Subcutaneous abdominal adipose tissue (tissue), 5 donors: ENCODE data around the gene SBNO2.

Experiments used
- H3K27ac ChIP-seq: one replicate; pipeline ENCODE4 v1.7.0; 2013; ENCODE audit warnings: low read depth, mild to moderate bottlenecking, inconsistent platforms, low read length, moderate library complexity
- H3K27me3 ChIP-seq, 5 donors: one replicate each; pipeline ENCODE4 v1.7.0; 2013; ENCODE audit warnings: low read length in 5 of 5, inconsistent platforms in 1 of 5; ENCODE audit not compliant: control insufficient read depth in 5 of 5, insufficient read depth in 4 of 5
- H3K36me3 ChIP-seq, 5 donors: one replicate each; pipeline ENCODE4 v1.7.0; 2013; ENCODE audit warnings: low read length in 5 of 5; ENCODE audit not compliant: control insufficient read depth in 5 of 5, insufficient read depth in 5 of 5
- H3K4me1 ChIP-seq, 5 donors: one replicate each; pipeline ENCODE4 v1.7.0; 2013; ENCODE audit warnings: low read length in 5 of 5, mild to moderate bottlenecking in 3 of 5, moderate library complexity in 1 of 5; ENCODE audit not compliant: control insufficient read depth in 5 of 5, insufficient read depth in 5 of 5
- H3K4me3 ChIP-seq, 5 donors: one replicate each; pipeline ENCODE4 v1.7.0; 2013; ENCODE audit warnings: low read length in 5 of 5, low read depth in 1 of 5
- H3K9ac ChIP-seq, 5 donors: one replicate each; pipeline ENCODE4 v1.7.0; 2013; ENCODE audit warnings: low read length in 5 of 5, mild to moderate bottlenecking in 4 of 5, moderate library complexity in 3 of 5
- H3K9me3 ChIP-seq, 5 donors: one replicate each; pipeline ENCODE4 v1.7.0; 2013; ENCODE audit warnings: low read length in 5 of 5; ENCODE audit not compliant: control insufficient read depth in 5 of 5
- donor health status: healthy.
- donor health status: healthy.
- donor health status: healthy.
- donor health status: healthy.
- donor health status: healthy.

The SBNO2 gene

DNA sequence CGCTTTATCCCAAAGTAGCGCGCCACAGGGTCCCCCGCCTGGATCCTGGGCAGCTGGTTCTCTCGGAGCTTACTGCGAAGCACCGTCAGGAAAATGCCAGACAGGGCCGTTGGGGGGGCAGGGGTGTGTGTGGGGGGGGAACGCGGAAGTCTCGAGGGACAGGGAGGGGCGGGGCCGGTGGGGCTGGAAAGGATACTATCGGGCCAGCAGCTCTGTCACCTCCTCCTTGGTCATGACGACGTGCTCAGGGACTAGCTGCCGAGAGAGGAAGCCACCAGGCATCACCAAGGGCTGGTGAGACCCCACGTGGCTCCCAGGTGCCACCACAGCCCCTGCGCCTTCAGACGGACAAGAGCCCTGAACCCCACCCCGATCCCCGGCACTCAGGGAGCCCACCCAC lies 84.2 kb downstream of the SBNO2 start:
- H3K27ac ChIP-seq: no peak overlapping the region
- no peak overlapping the region for H3K9ac ChIP-seq
- H3K36me3 ChIP-seq: peaks cover 0 to 68% (median 58%) of the 10 kb centered on the region in 5 donors
- H3K4me1 ChIP-seq: peaks cover 6 to 66% (median 48%) of the 10 kb centered on the region in 5 donors
- no peaks in the 10 kb centered on the region for H3K9me3 ChIP-seq
- H3K4me3 ChIP-seq: no peak overlapping the region
- no peaks in the 10 kb centered on the region for H3K27me3 ChIP-seq

DNA sequence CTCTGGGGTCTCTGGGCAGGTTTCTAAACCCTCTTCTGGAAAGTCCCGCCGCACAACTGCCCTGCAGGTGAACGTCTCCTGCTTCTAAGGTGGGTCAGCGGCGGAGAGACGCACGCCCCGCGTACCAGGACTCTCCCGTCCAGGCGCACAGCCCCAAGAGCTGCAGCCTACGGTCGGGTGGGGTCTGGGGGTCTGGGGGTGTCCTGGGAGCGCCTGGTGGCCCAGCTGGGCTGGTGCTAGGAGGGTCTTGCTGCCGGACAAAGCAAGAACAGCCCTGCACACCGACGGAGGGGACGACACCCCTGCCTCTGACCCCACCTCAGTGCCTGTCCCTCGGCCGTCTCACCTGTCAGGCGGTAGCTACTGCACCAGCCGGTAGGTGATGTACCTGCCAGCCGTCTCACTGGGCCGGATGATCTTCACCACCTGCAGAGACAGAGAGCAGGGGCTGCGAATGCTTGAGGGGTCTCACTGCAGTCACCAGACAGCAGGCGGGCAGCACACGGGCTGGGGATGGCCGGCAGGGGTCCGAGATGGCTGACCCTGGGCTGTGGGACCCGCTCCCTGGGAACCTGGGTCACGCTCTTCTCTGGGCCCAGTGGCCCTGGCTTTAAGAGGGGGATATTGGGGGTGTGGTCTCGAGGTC lies 84.8 kb downstream of the SBNO2 start:
- Histone ChIP-seq H3K36me3 (peaks cover 0 to 73% (median 60%) of the 10 kb centered on the region in 5 donors), H3K4me1 (peaks cover 6 to 64% (median 43%) of the 10 kb centered on the region in 5 donors), H3K27ac (peak overlapping the region; percentile 82)

DNA sequence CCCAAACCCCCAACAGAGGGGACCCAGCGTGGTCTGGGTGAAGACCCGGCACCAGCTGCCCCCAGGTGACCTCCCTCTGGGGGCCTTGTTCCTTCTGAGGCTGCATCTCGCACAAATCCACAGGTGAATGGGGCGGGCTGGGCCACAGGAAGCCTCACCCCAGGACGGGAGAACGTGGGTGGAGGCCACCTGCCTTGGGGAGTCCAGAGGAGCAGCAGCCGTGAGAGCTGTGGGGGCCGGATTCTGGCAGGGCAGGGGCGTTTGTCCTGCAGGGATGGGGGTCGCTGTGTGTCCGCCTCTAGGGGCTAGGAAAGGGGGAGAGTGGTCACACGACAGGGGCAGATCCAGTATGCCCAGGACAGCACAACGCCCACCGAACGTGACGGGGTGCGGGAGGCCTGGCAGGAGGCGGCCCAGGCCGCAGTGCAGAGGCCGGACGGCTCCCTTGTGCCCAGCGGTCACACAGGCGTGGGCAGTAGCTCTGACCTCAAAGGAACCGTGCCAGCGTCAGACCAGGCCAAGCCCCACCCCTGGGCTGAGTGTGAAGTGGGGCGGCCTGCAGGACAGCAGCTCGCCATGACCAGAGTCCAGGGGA lies 85.6 kb downstream of the SBNO2 start:
- Histone ChIP-seq H3K27me3 (no peaks in the 10 kb centered on the region), H3K4me3 (no peak overlapping the region), H3K9me3 (no peaks in the 10 kb centered on the region), H3K9ac (peak overlapping the region in 2 of 5 donors; percentile 30 to 43), H3K4me1 (peaks cover 3 to 58% (median 38%) of the 10 kb centered on the region in 5 donors), H3K36me3 (peaks cover 0 to 76% (median 59%) of the 10 kb centered on the region in 5 donors), H3K27ac (peak overlapping the region; percentile 82)

More for the DNA sequence above, 84.8 kb downstream of the SBNO2 start:
- H3K9ac ChIP-seq: peak overlapping the region in 1 of 5 donors; percentile 41
- H3K9me3 ChIP-seq: no peaks in the 10 kb centered on the region
- no peak overlapping the region for H3K4me3 ChIP-seq
- H3K27me3 ChIP-seq: no peaks in the 10 kb centered on the region

DNA sequence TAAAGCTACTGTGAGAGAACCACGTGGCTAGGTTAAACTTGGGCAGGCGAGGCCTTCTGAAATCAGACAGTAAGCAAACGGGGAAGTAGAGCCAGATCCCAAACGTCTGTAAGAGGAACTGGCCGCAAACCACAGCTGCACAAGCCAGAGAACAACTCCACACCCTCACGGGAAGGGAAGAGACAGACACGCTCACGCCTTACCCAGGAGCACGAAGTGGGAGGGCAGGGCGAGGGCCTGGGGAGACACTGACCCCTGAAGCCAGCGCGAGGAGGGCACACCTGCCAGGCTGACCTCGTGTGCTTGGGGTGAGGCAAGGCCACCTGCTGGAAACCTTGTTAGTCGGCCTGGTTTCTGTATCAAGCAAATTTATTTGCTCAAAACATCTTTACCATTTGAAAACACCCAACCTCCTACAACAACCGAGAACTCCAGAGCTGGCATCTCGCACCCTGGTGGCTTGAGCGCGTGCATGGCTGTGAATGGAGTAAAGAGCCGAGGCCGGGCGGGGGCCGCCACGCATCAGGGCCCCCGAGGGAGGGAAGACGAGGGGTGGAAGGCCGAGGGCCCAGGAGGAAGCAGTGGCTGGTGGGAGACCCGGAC lies 86.2 kb downstream of the SBNO2 start:
- Histone ChIP-seq H3K4me1 (peaks cover 3 to 58% (median 38%) of the 10 kb centered on the region in 5 donors), H3K4me3 (no peak overlapping the region), H3K9me3 (no peaks in the 10 kb centered on the region), H3K27me3 (no peaks in the 10 kb centered on the region), H3K36me3 (peaks cover 0 to 75% (median 54%) of the 10 kb centered on the region in 5 donors), H3K9ac (peak overlapping the region in 2 of 5 donors; percentile 30 to 43), H3K27ac (peak overlapping the region; percentile 82)

DNA sequence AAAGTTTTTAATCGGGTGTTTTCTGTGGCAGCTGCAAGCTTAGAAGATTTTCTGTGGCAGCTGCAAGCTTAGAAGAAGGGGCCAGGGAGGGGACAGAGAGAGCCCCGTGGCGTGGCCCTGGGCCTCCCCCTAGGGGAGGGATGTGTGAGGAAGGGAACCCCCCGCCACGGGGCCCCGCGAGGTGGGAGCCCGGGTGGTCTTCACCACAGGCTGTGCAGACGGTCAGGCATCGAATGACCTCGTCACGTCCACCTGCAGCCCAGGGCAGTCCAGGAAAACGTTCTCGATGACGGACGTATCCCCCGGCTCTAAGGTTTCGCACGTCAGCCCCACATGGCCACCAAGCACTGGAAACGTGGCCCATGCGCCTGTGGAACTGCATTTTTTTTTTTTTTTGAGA lies 87.5 kb downstream of the SBNO2 start:
- peaks cover 0 to 70% (median 48%) of the 10 kb centered on the region in 5 donors for H3K36me3 ChIP-seq
- H3K9ac ChIP-seq: no peak overlapping the region
- peaks cover 3 to 62% (median 49%) of the 10 kb centered on the region in 5 donors for H3K4me1 ChIP-seq
- no peaks in the 10 kb centered on the region for H3K9me3 ChIP-seq
- no peak overlapping the region for H3K4me3 ChIP-seq
- no peaks in the 10 kb centered on the region for H3K27me3 ChIP-seq
- peak overlapping the region; percentile 82 for H3K27ac ChIP-seq

DNA sequence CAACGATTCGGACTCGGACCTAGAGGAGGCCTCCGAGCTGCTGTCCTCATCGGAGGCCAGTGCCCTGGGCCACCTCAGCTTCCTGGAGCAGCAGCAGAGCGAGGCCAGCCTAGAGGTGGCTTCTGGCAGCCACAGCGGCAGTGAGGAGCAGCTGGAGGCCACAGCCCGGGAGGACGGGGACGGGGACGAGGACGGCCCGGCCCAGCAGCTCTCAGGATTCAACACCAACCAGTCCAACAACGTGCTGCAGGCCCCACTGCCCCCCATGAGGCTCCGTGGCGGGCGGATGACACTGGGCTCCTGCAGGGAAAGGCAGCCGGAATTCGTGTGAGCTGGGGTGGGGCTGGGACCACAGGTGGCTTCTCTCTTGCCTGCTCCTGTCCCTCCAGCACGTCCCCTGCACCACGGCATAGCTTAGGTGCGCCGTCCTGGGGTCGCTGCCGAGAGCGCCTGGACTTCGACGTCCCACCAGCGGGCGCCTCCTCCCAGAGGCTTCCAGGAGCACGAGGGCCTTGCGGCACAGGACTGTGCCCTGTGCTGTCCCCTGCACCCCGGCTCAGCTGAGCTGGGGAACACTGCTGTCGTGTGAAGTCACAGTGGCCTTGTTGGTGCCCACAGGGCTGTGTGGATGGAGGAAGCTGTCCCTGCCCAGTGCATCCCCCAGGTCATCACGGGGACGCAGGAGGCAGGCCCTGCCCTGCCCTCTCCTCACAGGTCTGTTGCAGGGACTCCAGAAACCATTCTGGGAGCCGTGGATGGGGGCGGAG lies 88.2 kb downstream of the SBNO2 start:
- Histone ChIP-seq H3K27ac (no peak overlapping the region), H3K36me3 (peaks cover 0 to 64% (median 41%) of the 10 kb centered on the region in 5 donors), H3K4me3 (no peak overlapping the region), H3K27me3 (no peaks in the 10 kb centered on the region), H3K4me1 (peaks cover 3 to 69% (median 53%) of the 10 kb centered on the region in 5 donors), H3K9ac (no peak overlapping the region), H3K9me3 (no peaks in the 10 kb centered on the region)

DNA sequence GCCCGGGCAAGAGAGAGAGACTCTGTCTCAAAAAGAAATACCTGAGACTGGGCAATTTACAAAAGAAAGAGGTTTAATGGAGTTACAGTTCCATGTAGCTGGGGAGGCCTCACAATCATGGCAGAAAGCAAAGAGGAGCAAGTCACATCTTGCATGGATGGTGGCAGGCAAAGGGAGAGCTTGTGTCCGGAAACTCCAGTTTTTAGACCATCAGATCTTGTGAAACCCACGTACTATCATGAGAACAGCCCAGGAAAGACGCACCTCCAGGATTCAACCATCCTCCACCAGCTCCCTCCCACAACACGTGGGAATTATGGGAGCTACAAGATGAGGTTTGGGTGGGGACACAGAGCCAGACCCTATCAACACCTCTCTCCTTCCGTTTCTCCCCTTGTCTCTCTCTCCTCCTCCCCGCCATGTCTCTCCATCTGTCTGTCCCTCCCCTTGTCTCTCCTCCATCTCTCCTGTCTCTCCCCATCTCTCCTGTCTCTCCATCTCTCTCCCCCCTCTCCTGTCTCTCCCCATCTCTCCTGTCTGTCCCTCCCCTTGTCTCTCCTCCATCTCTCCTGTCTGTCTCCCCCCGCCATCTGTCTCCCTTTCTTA lies 88.9 kb downstream of the SBNO2 start:
- peaks cover 0 to 67% (median 41%) of the 10 kb centered on the region in 5 donors for H3K36me3 ChIP-seq
- peaks cover 3 to 69% (median 53%) of the 10 kb centered on the region in 5 donors for H3K4me1 ChIP-seq

DNA sequence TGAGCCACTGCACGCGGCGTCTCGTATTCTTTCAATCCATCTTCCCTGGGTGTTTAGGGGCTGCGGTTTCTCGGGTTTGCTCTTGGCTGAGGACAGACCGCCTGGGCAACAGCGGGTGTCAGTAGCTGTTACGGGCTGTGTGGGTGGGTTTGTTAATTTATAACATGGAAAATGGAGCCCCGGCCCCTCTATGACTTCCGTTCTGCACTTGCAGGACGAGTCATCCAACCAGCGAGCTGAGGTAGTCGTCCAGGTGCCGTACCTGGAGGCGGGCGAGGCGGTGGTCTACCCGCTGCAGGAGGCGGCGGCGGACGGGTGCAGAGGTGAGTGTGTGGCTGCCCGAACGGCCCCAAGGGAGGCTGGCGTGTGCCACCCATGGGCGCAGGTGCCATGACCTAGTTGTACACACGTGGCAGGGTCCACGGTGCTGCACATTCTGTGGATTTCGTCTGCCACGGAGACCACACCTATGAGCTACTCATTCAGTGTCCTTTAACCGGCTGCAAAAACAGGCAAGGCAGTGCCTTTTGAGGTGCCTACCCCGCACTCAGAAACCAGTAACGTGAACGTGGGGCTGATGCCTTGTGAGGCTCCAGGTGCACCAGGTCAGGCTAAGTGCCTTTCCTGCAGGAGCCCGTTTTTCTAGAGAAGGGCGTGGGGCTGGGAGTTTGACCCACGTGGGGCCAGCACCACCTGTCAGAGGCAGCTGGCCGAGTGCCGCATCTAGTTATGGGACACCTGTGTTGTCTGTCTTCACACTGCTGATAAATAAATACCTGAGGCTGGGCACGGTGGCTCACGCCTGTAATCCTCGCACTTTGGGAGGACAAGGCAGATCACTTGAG lies 89.8 kb downstream of the SBNO2 start:
- Histone ChIP-seq H3K9ac (no peak overlapping the region), H3K4me3 (no peak overlapping the region), H3K4me1 (peaks cover 3 to 65% (median 53%) of the 10 kb centered on the region in 5 donors), H3K36me3 (peaks cover 0 to 68% (median 38%) of the 10 kb centered on the region in 5 donors), H3K9me3 (no peaks in the 10 kb centered on the region), H3K27me3 (no peaks in the 10 kb centered on the region), H3K27ac (no peak overlapping the region)

More for the DNA sequence above, 88.9 kb downstream of the SBNO2 start:
- Histone ChIP-seq H3K27ac (no peak overlapping the region), H3K4me3 (no peak overlapping the region), H3K27me3 (no peaks in the 10 kb centered on the region), H3K9ac (no peak overlapping the region), H3K9me3 (no peaks in the 10 kb centered on the region)
